ENCODE measurements around the gene FNBP1.

GRCh38 chr9:129853614-129854013 lies 189.4 kb downstream of the FNBP1 start:
- TF ChIP-seq FOXA1 (IDR thresholded peaks at IDR 0.05) (no peak), BHLHE40 (IDR thresholded peaks at IDR 0.05; ENCODE audit: borderline replicate concordance) (no peak), SP1 (IDR thresholded peaks at IDR 0.05) (no peak), CTBP1 (IDR thresholded peaks at IDR 0.05; ENCODE audit: borderline replicate concordance) (no peak), PKNOX1 (IDR thresholded peaks at IDR 0.05) (no peak), LEF1 (IDR thresholded peaks at IDR 0.05; ENCODE audit: borderline replicate concordance) (no peak), NFRKB (IDR thresholded peaks at IDR 0.05) (no peak), SUZ12 (IDR thresholded peaks at IDR 0.05) (no peak), ZNF384 (IDR thresholded peaks at IDR 0.05) (no peak), FOXK2 (IDR thresholded peaks at IDR 0.05) (no peak)
